ES-I3 (cell line): ENCODE results near the gene JCAD.
"Not testable (repeated sequence)": the region's sequence is repeated elsewhere in the genome, so short reads cannot be mapped to it uniquely, and the experiment has no call there.

Source experiments
- H3K36me3 ChIP-seq: 2 replicates; pipeline ENCODE4 v1.6.1; 2013; ENCODE audit warnings: mild to moderate bottlenecking, low read length, control low read depth, moderate library complexity; ENCODE audit not compliant: insufficient read depth
- H3K4me1 ChIP-seq: 2 replicates; pipeline ENCODE4 v1.6.1; 2013; ENCODE audit warnings: mild to moderate bottlenecking, control low read depth, low read length; ENCODE audit not compliant: insufficient read depth
- H3K9ac ChIP-seq: 2 replicates; pipeline ENCODE4 v1.6.1; 2013; ENCODE audit warnings: low read depth, mild to moderate bottlenecking, low read length, moderate library complexity
- H3K9me3 ChIP-seq: 2 replicates; pipeline ENCODE4 v1.6.1; 2013; ENCODE audit warnings: mild to moderate bottlenecking, low read length, moderate library complexity; ENCODE audit not compliant: control insufficient read depth, insufficient read depth

The JCAD gene

DNA sequence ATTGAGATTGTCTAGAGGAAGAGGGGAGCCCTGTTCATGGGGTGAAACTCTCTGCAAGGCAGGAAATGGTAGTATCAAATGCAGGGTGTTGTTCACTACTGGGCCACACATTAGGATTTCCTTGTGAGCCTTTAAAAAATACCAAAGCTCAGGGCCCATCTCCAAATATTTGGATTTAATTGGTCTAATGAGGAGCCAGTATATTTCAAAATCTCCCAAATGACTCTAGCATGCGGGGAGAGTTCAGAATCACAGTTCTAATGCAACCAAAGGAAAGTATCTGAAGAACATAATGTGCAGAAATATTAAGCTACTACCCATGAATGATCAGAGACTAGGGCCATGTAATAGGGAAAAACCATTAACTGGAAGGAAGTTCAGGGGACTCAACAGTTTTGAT is 27.3 kb downstream of the JCAD start:
- H3K4me1 ChIP-seq = peaks cover 10% of the 10 kb centered on the region; the same call in 1 of the 2 replicates
- H3K9ac ChIP-seq = no peak overlapping the region
- H3K36me3 ChIP-seq = no peaks in the 10 kb centered on the region
- no peaks in the 10 kb centered on the region for H3K9me3 ChIP-seq

GRCh38 chr10:30029872-30030256 is 29.5 kb downstream of the JCAD start:
- Histone ChIP-seq H3K4me1 (0 out of 2 replicates have a peak, but pooled peaks cover 3% of the 10 kb centered on the region), H3K9ac (no peak overlapping the region), H3K36me3 (no peaks in the 10 kb centered on the region), H3K9me3 (no peaks in the 10 kb centered on the region)

- H3K36me3 ChIP-seq = no peaks in the 10 kb centered on the region
- H3K9ac ChIP-seq = no peak overlapping the region
- 0 out of 2 replicates have a peak, but pooled peaks cover 2% of the 10 kb centered on the region for H3K4me1 ChIP-seq
Observed at GRCh38 chr10:30029164-30029871, 30.1 kb downstream of the JCAD start.

GRCh38 chr10:30028738-30029030 is 30.7 kb downstream of the JCAD start:
- Histone ChIP-seq H3K9me3 (no peaks in the 10 kb centered on the region), H3K4me1 (no peaks in the 10 kb centered on the region), H3K9ac (no peak overlapping the region), H3K36me3 (no peaks in the 10 kb centered on the region)

More at GRCh38 chr10:30029164-30029871, 30.1 kb downstream of the JCAD start:
- H3K9me3 ChIP-seq = no peaks in the 10 kb centered on the region

DNA sequence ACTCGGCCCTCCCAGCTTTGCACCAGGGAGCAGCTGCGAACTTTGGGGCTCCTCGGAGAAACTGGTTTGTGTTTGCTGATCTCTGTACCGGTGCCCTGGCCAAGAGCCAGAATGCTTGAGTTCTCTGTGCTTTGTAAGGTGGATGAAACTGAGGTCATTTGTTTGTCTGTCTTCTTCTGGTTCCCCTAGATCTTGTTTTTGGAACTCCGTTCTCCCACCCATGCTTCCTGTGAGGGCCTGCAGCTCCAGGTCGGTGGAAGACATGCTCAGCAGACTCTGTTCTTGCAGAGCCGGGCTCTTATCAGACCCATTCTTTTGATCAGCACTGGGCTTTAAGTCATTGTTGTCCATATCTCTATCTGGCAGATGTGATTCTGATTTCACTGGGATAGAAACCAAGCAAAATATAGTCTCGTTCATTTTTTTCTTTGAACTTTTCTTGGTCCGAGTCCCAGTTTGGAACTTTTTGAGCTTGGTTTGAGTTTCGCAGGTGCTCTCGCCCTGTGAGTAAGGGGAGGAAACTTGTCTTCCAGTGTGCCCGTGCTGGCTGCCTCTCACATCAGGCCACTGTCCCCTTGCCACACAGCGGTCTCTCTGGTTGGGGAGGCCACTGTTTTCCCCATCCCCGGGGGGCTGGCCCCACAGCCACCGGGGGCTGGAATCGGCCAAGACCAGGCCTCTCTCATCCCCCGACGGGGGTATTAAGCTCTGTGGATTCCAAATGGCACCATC is 31.2 kb downstream of the JCAD start:
- H3K9ac ChIP-seq = no peak overlapping the region
- no peaks in the 10 kb centered on the region for H3K4me1 ChIP-seq
- no peaks in the 10 kb centered on the region for H3K9me3 ChIP-seq
- no peaks in the 10 kb centered on the region for H3K36me3 ChIP-seq

DNA sequence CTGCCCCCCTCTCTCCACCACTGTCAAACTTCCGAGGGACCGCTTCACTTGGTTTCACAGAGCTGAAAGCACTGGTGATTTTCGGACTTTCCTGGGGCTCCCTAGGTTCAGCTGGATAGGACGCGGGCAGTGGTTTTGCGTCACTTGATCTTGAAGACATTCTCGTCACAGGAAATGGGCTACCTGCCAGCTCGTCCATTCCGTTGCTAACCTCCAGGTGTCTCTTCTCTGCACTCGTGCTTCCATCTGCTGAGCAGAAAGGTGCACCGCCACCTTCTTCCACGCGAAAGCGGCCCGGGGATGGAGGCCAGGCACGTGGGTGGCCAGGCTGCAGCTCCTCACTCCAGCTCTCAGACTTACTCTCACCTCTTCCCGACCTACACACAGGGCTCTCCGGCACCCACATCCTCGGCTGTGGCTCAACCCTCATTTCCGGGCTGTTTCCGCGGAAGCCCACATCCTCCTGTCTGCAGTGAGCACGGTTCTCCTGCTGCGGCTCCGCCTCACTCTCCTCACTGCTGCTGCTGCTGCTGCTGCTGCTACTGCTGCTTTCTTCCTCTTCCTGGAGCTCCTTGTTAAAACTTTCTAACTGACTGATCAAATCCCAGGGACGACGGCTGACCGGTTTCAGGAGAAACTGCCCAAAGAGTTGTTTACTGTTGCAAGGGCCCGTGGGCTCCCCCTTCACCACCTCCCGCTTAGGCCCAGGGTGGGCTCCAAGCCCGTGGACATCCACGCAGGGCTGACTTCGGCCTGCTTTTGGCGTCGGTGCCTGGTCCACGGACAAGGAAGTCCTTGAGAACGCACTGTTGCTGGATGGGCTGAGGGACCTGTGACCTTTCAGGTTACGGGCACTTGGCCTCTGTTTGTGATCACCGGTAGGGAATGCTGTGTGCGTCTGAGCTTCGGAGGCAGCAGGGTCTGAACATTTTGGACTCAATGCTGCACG is 32.1 kb downstream of the JCAD start:
- H3K4me1 ChIP-seq = no peaks in the 10 kb centered on the region
- no peak overlapping the region for H3K9ac ChIP-seq
- H3K9me3 ChIP-seq = no peaks in the 10 kb centered on the region
- H3K36me3 ChIP-seq = no peaks in the 10 kb centered on the region

GRCh38 chr10:30026578-30026977 is 32.8 kb downstream of the JCAD start:
- Histone ChIP-seq H3K4me1 (no peaks in the 10 kb centered on the region), H3K9ac (no peak overlapping the region), H3K36me3 (no peaks in the 10 kb centered on the region), H3K9me3 (no peaks in the 10 kb centered on the region)

- Histone ChIP-seq H3K4me1 (no peaks in the 10 kb centered on the region), H3K9me3 (no peaks in the 10 kb centered on the region), H3K9ac (no peak overlapping the region), H3K36me3 (no peaks in the 10 kb centered on the region)
Observed at GRCh38 chr10:30026080-30026479, 33.3 kb downstream of the JCAD start.

- not testable (repeated sequence) for H3K4me1 ChIP-seq, H3K36me3 ChIP-seq, H3K9ac ChIP-seq, H3K9me3 ChIP-seq
Observed at GRCh38 chr10:30025428-30025827, 34.0 kb downstream of the JCAD start.

DNA sequence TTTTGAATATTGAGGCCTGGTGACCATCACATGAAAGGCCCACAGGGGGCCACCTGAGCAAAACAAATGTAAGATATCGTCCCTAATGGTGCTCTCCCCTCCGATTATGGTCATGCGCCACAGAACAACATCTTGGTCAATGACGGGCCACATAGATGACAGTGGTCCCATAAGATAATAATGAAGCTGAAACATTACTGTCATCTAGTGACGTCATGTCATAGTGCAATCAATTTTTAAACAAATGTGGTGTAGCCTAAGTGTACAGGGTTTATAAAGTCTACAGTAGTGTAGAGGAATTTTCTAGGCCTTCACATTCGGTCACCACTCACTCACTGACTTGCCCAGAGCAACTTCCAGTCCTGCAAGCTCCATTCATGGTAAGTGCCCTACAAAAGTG is 36.8 kb downstream of the JCAD start:
- Histone ChIP-seq H3K9ac (no peak overlapping the region), H3K36me3 (no peaks in the 10 kb centered on the region), H3K4me1 (no peaks in the 10 kb centered on the region), H3K9me3 (no peaks in the 10 kb centered on the region)

- no peaks in the 10 kb centered on the region for H3K9me3 ChIP-seq
- H3K36me3 ChIP-seq = no peaks in the 10 kb centered on the region
- H3K4me1 ChIP-seq = peaks cover 3% of the 10 kb centered on the region; the same call in 1 of the 2 replicates
Observed at GRCh38 chr10:30019468-30019867, 39.9 kb downstream of the JCAD start.

DNA sequence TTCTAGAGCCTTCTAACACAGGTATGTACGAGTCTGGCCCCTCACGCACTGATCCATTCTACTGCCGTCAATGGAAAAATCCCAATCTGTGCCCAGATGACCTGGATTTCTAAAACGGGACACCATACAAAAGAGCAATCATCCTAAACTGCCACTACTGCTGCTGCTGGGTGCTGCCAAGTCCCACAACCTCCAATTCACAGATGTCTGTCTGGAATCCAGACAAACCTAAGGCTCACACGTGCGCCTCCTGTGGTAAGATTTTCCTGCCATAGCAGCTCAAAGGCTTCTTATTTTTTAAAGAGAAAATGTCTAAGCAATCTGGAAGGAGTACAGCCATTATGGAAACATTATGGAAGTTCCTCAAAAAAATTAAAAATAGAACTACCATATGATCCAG is 40.9 kb downstream of the JCAD start:
- no peak overlapping the region for H3K9ac ChIP-seq
- H3K9me3 ChIP-seq = no peaks in the 10 kb centered on the region
- H3K36me3 ChIP-seq = no peaks in the 10 kb centered on the region
- peaks cover 3% of the 10 kb centered on the region; the same call in 1 of the 2 replicates for H3K4me1 ChIP-seq

More at GRCh38 chr10:30019468-30019867, 39.9 kb downstream of the JCAD start:
- H3K9ac ChIP-seq = no peak overlapping the region

DNA sequence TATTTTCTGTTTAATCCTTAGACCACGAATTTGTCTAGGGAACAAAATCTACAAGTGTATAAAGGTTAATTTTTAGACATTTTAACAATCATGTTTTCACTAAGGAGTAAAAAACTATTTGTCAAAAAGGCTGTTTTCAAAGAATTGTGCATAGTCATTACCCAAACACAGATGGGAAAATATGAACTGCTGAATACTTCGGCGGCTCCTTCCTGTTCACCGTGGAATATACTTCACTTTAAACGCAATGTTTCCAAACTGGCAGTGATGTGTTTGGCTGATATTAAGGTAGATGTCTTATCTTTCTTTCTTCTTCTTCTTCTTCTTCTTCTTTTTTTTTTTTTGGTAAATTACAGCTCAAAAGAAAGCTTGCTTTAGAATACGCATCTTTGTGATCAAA is 41.4 kb downstream of the JCAD start:
- Histone ChIP-seq H3K9ac (no peak overlapping the region), H3K9me3 (no peaks in the 10 kb centered on the region), H3K36me3 (no peaks in the 10 kb centered on the region), H3K4me1 (peaks cover 3% of the 10 kb centered on the region; the same call in 1 of the 2 replicates)

DNA sequence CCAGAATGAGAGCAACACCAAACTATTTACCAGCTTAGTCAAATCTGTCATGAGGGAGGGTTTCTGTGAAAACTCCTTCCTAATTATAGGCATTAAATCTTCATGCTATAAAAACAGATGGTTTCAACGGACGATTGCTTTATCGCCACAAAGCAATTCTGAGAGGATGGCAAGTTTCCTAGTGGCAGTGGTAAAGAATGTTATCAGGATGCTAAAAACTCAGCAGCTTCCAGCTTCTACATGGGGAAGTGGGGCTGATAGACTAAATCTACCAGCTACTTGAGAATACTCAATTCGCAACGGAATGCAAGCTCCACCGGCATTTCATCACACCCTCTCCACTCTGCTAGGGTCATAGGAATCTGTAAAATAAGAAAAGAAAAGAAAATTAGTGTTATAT is 41.8 kb downstream of the JCAD start:
- Histone ChIP-seq H3K36me3 (no peaks in the 10 kb centered on the region), H3K9me3 (no peaks in the 10 kb centered on the region), H3K9ac (no peak overlapping the region), H3K4me1 (peaks cover 3% of the 10 kb centered on the region; the same call in 1 of the 2 replicates)
